ENCODE measurements around the gene OBSL1.

OBSL1 gene

GRCh38 chr2:219508971-219509779, 62.2 kb downstream of the OBSL1 start:
- Histone ChIP-seq H3K36me3 (ENCODE audit: insufficient read depth, low read length) (no peaks in the 10 kb centered on the region), H3K4me1 (ENCODE audit: control insufficient read depth, insufficient read depth, low read length, unreplicated experiment) (peaks cover 9% of the 10 kb centered on the region), H3K79me2 (ENCODE audit: control insufficient read depth, insufficient read depth, low read length, unreplicated experiment) (no peaks in the 10 kb centered on the region), H3K27me3 (ENCODE audit: insufficient read depth, low read length) (peaks cover 25% of the 10 kb centered on the region), H3K4me3 (ENCODE audit: low read depth, low read length) (no peak overlapping the region), H3K27ac (ENCODE audit: low read depth, low read length) (no peak overlapping the region), H2AFZ (ENCODE audit: low read length, unreplicated experiment) (no peak overlapping the region)

- Histone ChIP-seq H3K4me3 (ENCODE audit: low read depth, low read length) (no peak overlapping the region), H2AFZ (ENCODE audit: low read length, unreplicated experiment) (no peak overlapping the region), H3K79me2 (ENCODE audit: control insufficient read depth, insufficient read depth, low read length, unreplicated experiment) (no peaks in the 10 kb centered on the region), H3K27me3 (ENCODE audit: insufficient read depth, low read length) (peaks cover 17% of the 10 kb centered on the region), H3K4me1 (ENCODE audit: control insufficient read depth, insufficient read depth, low read length, unreplicated experiment) (peaks cover 4% of the 10 kb centered on the region), H3K36me3 (ENCODE audit: insufficient read depth, low read length) (no peaks in the 10 kb centered on the region), H3K27ac (ENCODE audit: low read depth, low read length) (no peak overlapping the region)
Observed at GRCh38 chr2:219508444-219508734, 63.0 kb downstream of the OBSL1 start.

- H3K79me2 ChIP-seq (ENCODE audit: control insufficient read depth, insufficient read depth, low read length, unreplicated experiment) = no peaks in the 10 kb centered on the region
- peaks cover 4% of the 10 kb centered on the region for H3K4me1 ChIP-seq (ENCODE audit: control insufficient read depth, insufficient read depth, low read length, unreplicated experiment)
- H3K27me3 ChIP-seq (ENCODE audit: insufficient read depth, low read length) = peaks cover 11% of the 10 kb centered on the region
- H3K36me3 ChIP-seq (ENCODE audit: insufficient read depth, low read length) = no peaks in the 10 kb centered on the region
- H2AFZ ChIP-seq (ENCODE audit: low read length, unreplicated experiment) = no peak overlapping the region
- H3K27ac ChIP-seq (ENCODE audit: low read depth, low read length) = no peak overlapping the region
- no peak overlapping the region for H3K4me3 ChIP-seq (ENCODE audit: low read depth, low read length)
Observed at GRCh38 chr2:219507581-219508443, 63.5 kb downstream of the OBSL1 start.

GRCh38 chr2:219506802-219507526, 64.4 kb downstream of the OBSL1 start:
- Histone ChIP-seq H3K27ac (ENCODE audit: low read depth, low read length) (no peak overlapping the region), H2AFZ (ENCODE audit: low read length, unreplicated experiment) (no peak overlapping the region), H3K4me3 (ENCODE audit: low read depth, low read length) (no peak overlapping the region), H3K27me3 (ENCODE audit: insufficient read depth, low read length) (peaks cover 3% of the 10 kb centered on the region; the same call in 1 of the 2 replicates), H3K4me1 (ENCODE audit: control insufficient read depth, insufficient read depth, low read length, unreplicated experiment) (peaks cover 4% of the 10 kb centered on the region), H3K79me2 (ENCODE audit: control insufficient read depth, insufficient read depth, low read length, unreplicated experiment) (no peaks in the 10 kb centered on the region), H3K36me3 (ENCODE audit: insufficient read depth, low read length) (no peaks in the 10 kb centered on the region)

- H3K27ac ChIP-seq (ENCODE audit: low read depth, low read length) = no peak overlapping the region
- peaks cover 4% of the 10 kb centered on the region for H3K4me1 ChIP-seq (ENCODE audit: control insufficient read depth, insufficient read depth, low read length, unreplicated experiment)
- no peak overlapping the region for H2AFZ ChIP-seq (ENCODE audit: low read length, unreplicated experiment)
- H3K4me3 ChIP-seq (ENCODE audit: low read depth, low read length) = no peak overlapping the region
- H3K79me2 ChIP-seq (ENCODE audit: control insufficient read depth, insufficient read depth, low read length, unreplicated experiment) = no peaks in the 10 kb centered on the region
- H3K27me3 ChIP-seq (ENCODE audit: insufficient read depth, low read length) = no peaks in the 10 kb centered on the region
- H3K36me3 ChIP-seq (ENCODE audit: insufficient read depth, low read length) = no peaks in the 10 kb centered on the region
Observed at GRCh38 chr2:219506153-219506801, 65.1 kb downstream of the OBSL1 start.

- Histone ChIP-seq H3K4me3 (ENCODE audit: low read depth, low read length) (no peak overlapping the region), H3K4me1 (ENCODE audit: control insufficient read depth, insufficient read depth, low read length, unreplicated experiment) (peaks cover 6% of the 10 kb centered on the region), H3K79me2 (ENCODE audit: control insufficient read depth, insufficient read depth, low read length, unreplicated experiment) (no peaks in the 10 kb centered on the region), H3K27ac (ENCODE audit: low read depth, low read length) (no peak overlapping the region), H2AFZ (ENCODE audit: low read length, unreplicated experiment) (no peak overlapping the region), H3K27me3 (ENCODE audit: insufficient read depth, low read length) (no peaks in the 10 kb centered on the region), H3K36me3 (ENCODE audit: insufficient read depth, low read length) (no peaks in the 10 kb centered on the region)
Observed at GRCh38 chr2:219505585-219505984, 65.8 kb downstream of the OBSL1 start.

- no peaks in the 10 kb centered on the region for H3K27me3 ChIP-seq (ENCODE audit: insufficient read depth, low read length)
- no peaks in the 10 kb centered on the region for H3K36me3 ChIP-seq (ENCODE audit: insufficient read depth, low read length)
- no peak overlapping the region for H3K27ac ChIP-seq (ENCODE audit: low read depth, low read length)
- no peak overlapping the region for H2AFZ ChIP-seq (ENCODE audit: low read length, unreplicated experiment)
- H3K4me3 ChIP-seq (ENCODE audit: low read depth, low read length) = no peak overlapping the region
- H3K79me2 ChIP-seq (ENCODE audit: control insufficient read depth, insufficient read depth, low read length, unreplicated experiment) = peaks cover 14% of the 10 kb centered on the region
- peaks cover 13% of the 10 kb centered on the region for H3K4me1 ChIP-seq (ENCODE audit: control insufficient read depth, insufficient read depth, low read length, unreplicated experiment)
Observed at GRCh38 chr2:219502618-219503017, 68.7 kb downstream of the OBSL1 start.

- Histone ChIP-seq H3K4me3 (ENCODE audit: low read depth, low read length) (no peak overlapping the region), H3K27me3 (ENCODE audit: insufficient read depth, low read length) (no peaks in the 10 kb centered on the region), H2AFZ (ENCODE audit: low read length, unreplicated experiment) (no peak overlapping the region), H3K27ac (ENCODE audit: low read depth, low read length) (no peak overlapping the region), H3K36me3 (ENCODE audit: insufficient read depth, low read length) (no peaks in the 10 kb centered on the region), H3K4me1 (ENCODE audit: control insufficient read depth, insufficient read depth, low read length, unreplicated experiment) (peaks cover 19% of the 10 kb centered on the region), H3K79me2 (ENCODE audit: control insufficient read depth, insufficient read depth, low read length, unreplicated experiment) (peaks cover 14% of the 10 kb centered on the region)
Observed at GRCh38 chr2:219501849-219502248, 69.5 kb downstream of the OBSL1 start.

Measured in ACC112 (cell line).